Measurements from ENCODE around the gene SMOC2. TPM values are rescaled to one million over a fixed set of nuclear protein-coding genes. Genes with fewer than 3 reads are reported as not detected.

Gene SMOC2
- total RNA-seq, 1 experiment from 2014 or later: 2.1 TPM

DNA sequence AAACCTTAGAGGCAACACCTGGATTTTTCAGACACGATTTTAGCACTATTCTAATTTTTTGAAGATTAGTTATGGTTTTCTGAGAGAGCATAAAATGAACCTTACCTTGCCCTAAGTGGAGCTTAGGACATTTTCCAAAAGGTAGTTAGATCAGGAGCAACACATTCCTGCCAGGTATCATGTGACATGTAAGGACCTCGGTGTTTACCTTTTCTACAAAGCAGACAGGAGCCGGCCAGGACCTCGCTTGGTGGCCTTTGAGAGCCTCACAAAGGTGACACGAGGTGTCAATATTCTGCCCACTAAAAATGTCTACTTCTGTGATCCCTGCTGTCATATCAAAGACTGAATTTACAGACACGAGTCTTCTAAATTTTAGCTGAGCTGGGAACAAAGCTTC lies 174.9 kb downstream of the SMOC2 start:
- H4K8ac ChIP-seq (replicated peaks; ENCODE audit: insufficient read length, low read depth, low read length): no peak overlapping the region
- no peak overlapping the region for H4K91ac ChIP-seq (ENCODE audit: insufficient read length, low read depth, low read length)
- H3K9me3 ChIP-seq (ENCODE audit: control insufficient read depth, low read depth, low read length): no peaks in the 10 kb centered on the region
- no peak overlapping the region for H3K23ac ChIP-seq (ENCODE audit: insufficient read length, low read depth, low read length)
- peaks cover 0 to 27% (median 14%) of the 10 kb centered on the region in 3 experiments; a peak in 3 of 7 replicates for H3K36me3 Mint-ChIP-seq (ENCODE audit: insufficient read depth in 1 of 3, low read depth in 3 of 3)
- no peak overlapping the region for H3T11ph ChIP-seq (ENCODE audit: low read length)
- no peaks in the 10 kb centered on the region for H4K20me1 ChIP-seq (ENCODE audit: control insufficient read depth, insufficient read depth, insufficient read length)
- H3K4ac ChIP-seq (ENCODE audit: low read depth, low read length): no peak overlapping the region
- no CpG with 5 or more reads among the region's 6 CpGs for WGBS (ENCODE audit: extremely low coverage, insufficient read length, low lambda C conversion rate)
- H3K23me2 ChIP-seq (ENCODE audit: insufficient read length, low read depth, low read length, poor library complexity, severe bottlenecking): no peaks in the 10 kb centered on the region
- no peak overlapping the region for H2AFZ ChIP-seq (ENCODE audit: low read length)
- H2BK5ac ChIP-seq (ENCODE audit: insufficient read length, low read length): no peak overlapping the region
- H3K27me3 ChIP-seq (ENCODE audit: insufficient read depth, low read length): no peaks in the 10 kb centered on the region
- TF ChIP-seq, protein P1, sequence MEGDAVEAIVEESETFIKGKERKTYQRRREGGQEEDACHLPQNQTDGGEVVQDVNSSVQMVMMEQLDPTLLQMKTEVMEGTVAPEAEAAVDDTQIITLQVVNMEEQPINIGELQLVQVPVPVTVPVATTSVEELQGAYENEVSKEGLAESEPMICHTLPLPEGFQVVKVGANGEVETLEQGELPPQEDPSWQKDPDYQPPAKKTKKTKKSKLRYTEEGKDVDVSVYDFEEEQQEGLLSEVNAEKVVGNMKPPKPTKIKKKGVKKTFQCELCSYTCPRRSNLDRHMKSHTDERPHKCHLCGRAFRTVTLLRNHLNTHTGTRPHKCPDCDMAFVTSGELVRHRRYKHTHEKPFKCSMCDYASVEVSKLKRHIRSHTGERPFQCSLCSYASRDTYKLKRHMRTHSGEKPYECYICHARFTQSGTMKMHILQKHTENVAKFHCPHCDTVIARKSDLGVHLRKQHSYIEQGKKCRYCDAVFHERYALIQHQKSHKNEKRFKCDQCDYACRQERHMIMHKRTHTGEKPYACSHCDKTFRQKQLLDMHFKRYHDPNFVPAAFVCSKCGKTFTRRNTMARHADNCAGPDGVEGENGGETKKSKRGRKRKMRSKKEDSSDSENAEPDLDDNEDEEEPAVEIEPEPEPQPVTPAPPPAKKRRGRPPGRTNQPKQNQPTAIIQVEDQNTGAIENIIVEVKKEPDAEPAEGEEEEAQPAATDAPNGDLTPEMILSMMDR (conservative IDR thresholded peaks at IDR 0.05): no peak
- no peaks in the 10 kb centered on the region for H3K4me1 ChIP-seq (ENCODE audit: insufficient read depth, low read length)
- no peak overlapping the region for H3K56ac ChIP-seq (ENCODE audit: insufficient read length, low read depth, low read length)
- H3K9ac ChIP-seq (ENCODE audit: extremely low read depth, insufficient read length, low read length): no peak overlapping the region
- H3K27me3 Mint-ChIP-seq (ENCODE audit: low read depth): peaks cover 13% of the 10 kb centered on the region
- H3K79me2 ChIP-seq (ENCODE audit: insufficient read depth, low read length): no peaks in the 10 kb centered on the region
- peaks cover 23 to 33% of the 10 kb centered on the region in 2 experiments for H3K9me3 Mint-ChIP-seq
- H3K27ac ChIP-seq (ENCODE audit: insufficient read length, low read depth, low read length): no peak overlapping the region
- no peak for DNase-seq
- H2AK5ac ChIP-seq (ENCODE audit: insufficient read length, low read length): no peak overlapping the region
- H2BK12ac ChIP-seq (ENCODE audit: insufficient read length, low read depth, low read length): no peak overlapping the region
- H3K4me2 ChIP-seq (ENCODE audit: insufficient read depth, insufficient read length, low read length): no peak overlapping the region
- 0 out of 4 replicates have a peak, but pooled peaks cover 0 to 3% of the 10 kb centered on the region in 2 experiments for H3K4me1 Mint-ChIP-seq
- no peak overlapping the region for H3K4me3 Mint-ChIP-seq
- H2BK120ac ChIP-seq (ENCODE audit: low read depth, low read length, poor library complexity, severe bottlenecking): no peak overlapping the region
- no peak overlapping the region for H3K27ac Mint-ChIP-seq
- no peak overlapping the region for H2BK15ac ChIP-seq (ENCODE audit: low read depth, low read length)
- H4K5ac ChIP-seq (ENCODE audit: insufficient read length, low read depth, low read length): no peak overlapping the region
- H3K14ac ChIP-seq (ENCODE audit: insufficient read depth, low read length): no peak overlapping the region
- no peaks in the 10 kb centered on the region for H3K79me1 ChIP-seq (ENCODE audit: insufficient read depth, low read depth, low read length, poor library complexity, severe bottlenecking)
- H3K18ac ChIP-seq (ENCODE audit: insufficient read length, low read depth, low read length): no peak overlapping the region
- H2BK20ac ChIP-seq (ENCODE audit: low read depth, low read length, poor library complexity, severe bottlenecking): no peak overlapping the region
